HepG2 (cell line): ENCODE results near the gene KLF15. TPM values are rescaled to one million over a fixed set of nuclear protein-coding genes. Genes with fewer than 3 reads are reported as not detected.

ENCODE experiments used
- ARNTL ChIP-seq: sonication (generic); formaldehyde crosslinking; IDR thresholded peaks from 2 replicates; pipeline ENCODE4 v1.4.0; 2020; ENCODE audit warnings: mild to moderate bottlenecking, missing genetic modification reagents
- ATM ChIP-seq: fragments of 450-650 bp; IDR thresholded peaks from 2 replicates; pipeline ENCODE4 v1.7.1; 2017; ENCODE audit warnings: mild to moderate bottlenecking, borderline replicate concordance
- BHLHE40 ChIP-seq: IDR thresholded peaks from 2 replicates; pipeline ENCODE4 v1.6.1; 2011; ENCODE audit warnings: low read length, improper control_type of control experiment
- CREB1 ChIP-seq, 2 experiments: fragments of 450-650 bp in 1 of 2; IDR thresholded peaks; 2 replicates each; pipeline ENCODE4 v1.6.1; 2016 to 2017; ENCODE audit warnings: control low read depth in 1 of 2, mild to moderate bottlenecking in 1 of 2, missing compliant biosample characterization in 1 of 2, missing genetic modification characterization in 1 of 2
- E2F1 ChIP-seq: sonication (generic); formaldehyde crosslinking; IDR thresholded peaks from 2 replicates; pipeline ENCODE4 v1.5.0; 2020; ENCODE audit warnings: missing genetic modification reagents
- ERF ChIP-seq: IDR thresholded peaks from 2 replicates; pipeline ENCODE4 v1.6.1; 2018; ENCODE audit warnings: missing biosample characterization, missing genetic modification reagents
- FOXA1 ChIP-seq, 2 experiments: fragments of 450-650 bp in 1 of 2; sonication (generic) in 1 of 2; formaldehyde crosslinking in 1 of 2; IDR thresholded peaks; 2 replicates each; pipeline versions ENCODE4 v1.4.0 to v1.6.1; 2016 to 2020; ENCODE audit warnings: missing genetic modification reagents in 1 of 2
- GATA4 ChIP-seq: sonication (generic); IDR thresholded peaks from 2 replicates; pipeline ENCODE4 v1.6.1; 2016; ENCODE audit warnings: antibody characterized with exemption, low read depth, borderline replicate concordance
- KDM3A ChIP-seq: IDR thresholded peaks from 2 replicates; pipeline ENCODE4 v1.6.1; 2018; ENCODE audit warnings: low read depth, missing compliant biosample characterization
- LRRFIP1 ChIP-seq: sonication (generic); formaldehyde crosslinking; conservative IDR thresholded peaks from 2 replicates; pipeline ENCODE4 v1.4.0; 2020; ENCODE audit warnings: missing genetic modification reagents
- MLX ChIP-seq: IDR thresholded peaks from 2 replicates; pipeline ENCODE4 v1.6.1; 2016
- NR1H2 ChIP-seq: sonication (generic); formaldehyde crosslinking; IDR thresholded peaks from 2 replicates; pipeline ENCODE4 v1.8.1; 2022; ENCODE audit warnings: low read depth, missing genetic modification reagents, borderline replicate concordance
- PAX8 ChIP-seq: sonication (generic); formaldehyde crosslinking; IDR thresholded peaks from 2 replicates; pipeline ENCODE4 v1.8.0; 2022; ENCODE audit warnings: mild to moderate bottlenecking, missing genetic modification reagents, borderline replicate concordance
- RARG ChIP-seq: sonication (generic); formaldehyde crosslinking; IDR thresholded peaks from 2 replicates; pipeline ENCODE4 v1.4.0; 2020; ENCODE audit warnings: low read depth, mild to moderate bottlenecking, missing genetic modification reagents
- RBFOX2 ChIP-seq: fragments of 200-400 bp; formaldehyde crosslinking; IDR thresholded peaks from 2 replicates; pipeline ENCODE4 v1.6.1; 2017; ENCODE audit warnings: low read depth, mild to moderate bottlenecking, low read length
- RFX1 ChIP-seq: fragments of 450-650 bp; IDR thresholded peaks from 2 replicates; pipeline ENCODE4 v1.6.1; 2017
- SMYD3 ChIP-seq: sonication (generic); formaldehyde crosslinking; IDR thresholded peaks from 2 replicates; pipeline ENCODE4 v1.8.1; 2023; ENCODE audit warnings: mild to moderate bottlenecking, missing genetic modification reagents
- SRSF1 ChIP-seq: fragments of 200-400 bp; formaldehyde crosslinking; optimal IDR thresholded peaks from 2 replicates; pipeline ENCODE3; 2017; ENCODE audit warnings: mild to moderate bottlenecking, low read depth, low read length, moderate library complexity
- SYNCRIP ChIP-seq: fragments of 200-400 bp; formaldehyde crosslinking; IDR thresholded peaks from 2 replicates; pipeline ENCODE4 v1.6.1; 2018; ENCODE audit warnings: mild to moderate bottlenecking, low read depth, low read length; ENCODE audit not compliant: insufficient read depth
- ZBTB10 ChIP-seq: sonication (generic); formaldehyde crosslinking; IDR thresholded peaks from 2 replicates; pipeline ENCODE4 v1.4.0; 2020; ENCODE audit warnings: missing genetic modification reagents, borderline replicate concordance
- ZFP36L1 ChIP-seq: sonication (generic); formaldehyde crosslinking; IDR thresholded peaks from 2 replicates; pipeline ENCODE4 v1.8.0; 2022; ENCODE audit warnings: mild to moderate bottlenecking, missing genetic modification reagents, moderate library complexity
- ZNF496 ChIP-seq: sonication (generic); formaldehyde crosslinking; IDR thresholded peaks from 2 replicates; pipeline ENCODE4 v1.8.1; 2023; ENCODE audit warnings: mild to moderate bottlenecking, moderate library complexity, missing genetic modification reagents; ENCODE audit not compliant: insufficient replicate concordance
- ZNF572 ChIP-seq: sonication (generic); formaldehyde crosslinking; IDR thresholded peaks from 2 replicates; pipeline ENCODE4 v1.5.1; 2020; ENCODE audit warnings: mild to moderate bottlenecking, missing genetic modification reagents
- ZNF775 ChIP-seq: sonication (generic); formaldehyde crosslinking; IDR thresholded peaks from 2 replicates; pipeline ENCODE4 v1.4.0; 2020; ENCODE audit warnings: missing genetic modification reagents, mild to moderate bottlenecking, moderate library complexity, borderline replicate concordance
- polyA plus RNA-seq, 8 experiments: library from polyadenylated mRNA; depleted of rRNA in 3 of 8; stranded (reverse) in 7 of 8; unstranded in 1 of 8; fragments of >200 nt; fragmentation: Illumina TruSeq in 4 of 8; extraction: Trizol in 4 of 8; gene quantifications; 2 replicates each; pipeline versions ENCODE4 v1.2.1 to v1.2.3, GENCODE V29; 2011 to 2016; ENCODE audit warnings: low read depth in 4 of 8, missing spikeins in 1 of 8, mixed read lengths in 1 of 8; ENCODE audit not compliant: insufficient read depth in 1 of 8
- total RNA-seq, 5 experiments: library from RNA; depleted of rRNA; stranded (reverse); fragments of >200 nt; fragmentation: Illumina TruSeq; extraction: Trizol; gene quantifications; 2 replicates each; pipeline ENCODE4 v1.2.3, GENCODE V29; 2016; ENCODE audit warnings: low read depth in 1 of 5

KLF15 gene
- total and polyA plus RNA-seq, 2 of the 13 experiments (the other 11 are each of a cell fraction or from before 2014, with no cell fraction given), result 7.1 to 7.8 TPM

DNA sequence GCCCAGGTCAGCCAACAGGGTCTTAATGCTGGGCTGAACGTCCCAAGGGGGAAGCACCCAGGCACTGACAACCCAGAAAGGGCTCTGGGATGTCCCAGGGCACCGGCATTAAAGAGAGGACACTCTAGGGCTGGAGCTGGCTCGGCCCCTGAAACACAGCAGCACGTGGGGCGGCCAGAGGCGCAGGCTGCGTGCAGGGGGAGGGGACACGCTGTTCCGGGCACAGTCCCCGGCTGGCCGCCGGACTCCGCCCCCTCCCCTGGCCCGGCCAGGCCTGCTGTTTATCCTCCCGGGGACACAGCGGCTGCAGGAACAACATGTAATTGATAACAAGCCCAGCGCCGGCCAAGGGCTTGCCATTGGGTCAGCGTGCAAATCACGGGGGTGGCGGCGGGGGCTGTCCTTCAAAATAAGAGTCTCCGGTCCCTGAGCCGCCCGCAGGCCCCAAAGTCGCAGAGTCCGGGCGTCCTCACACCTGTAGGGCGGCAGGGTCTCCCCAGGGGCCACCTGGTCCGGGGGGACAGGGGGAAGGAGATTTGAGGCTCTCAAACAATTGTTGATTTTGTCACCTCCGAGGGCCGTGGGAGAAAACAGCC is 1.3 kb downstream of the KLF15 start (continued):
- TF ChIP-seq PAX8 (CRISPR knock-in tag) (no peak), GATA4 (no peak), ZFP36L1 (peak; percentile 84), ZBTB10 (0 out of 2 replicates have a peak, but pooled peaks have one; percentile 32), LRRFIP1 (CRISPR knock-in tag) (no peak), ARNTL (CRISPR knock-in tag) (peak; percentile 94), ZNF496 (CRISPR knock-in tag) (no peak), E2F1 (CRISPR knock-in tag) (no peak), RBFOX2 (peak; percentile 41; the same call in 1 of the 2 replicates), CREB1 (IDR thresholded peaks at IDR 0.05) (no peak), CREB1 (CRISPR knock-in tag; IDR thresholded peaks at IDR 0.05) (peak; percentile 37; the same call in 1 of the 2 replicates), ZNF775 (no peak), MLX (no peak), ATM (no peak), RARG (CRISPR knock-in tag) (no peak), ERF (CRISPR knock-in tag) (peak; percentile 79), BHLHE40 (peak; percentile 81), SYNCRIP (no peak), RFX1 (no peak), ZNF572 (CRISPR knock-in tag) (no peak), NR1H2 (no peak), SMYD3 (CRISPR knock-in tag) (0 out of 2 replicates have a peak, but pooled peaks have one; percentile 46), FOXA1 (IDR thresholded peaks at IDR 0.05) (no peak), FOXA1 (CRISPR knock-in tag; IDR thresholded peaks at IDR 0.05) (peak; percentile 64), KDM3A (CRISPR knock-in tag) (no peak), SRSF1 (peak; percentile 54)
